IMR-90 (cell line): Measurements from ENCODE around the gene RUNX1. TPM values are rescaled to one million over a fixed set of nuclear protein-coding genes. Genes with fewer than 3 reads are reported as not detected.
A peak's percentile ranks its signal among the peaks of the same experiment; 100 is the strongest.

Experiments
- ATAC-seq: fragments of 200-7000 bp; cut with Tn5 transposase; 2 replicates; pipeline ENCODE4 v1.9.1; 2020; ENCODE audit warnings: low read depth, mild to moderate bottlenecking, moderate library complexity
- BruUV-seq: library from RNA; stranded (reverse); fragments of 400-500 nt; replicated peaks from 2 replicates; lab custom pipeline; 2021; lab: Mats Ljungman, UMichigan
- CTCF ChIA-PET: fragments of 300-600 bp; formaldehyde crosslinking; extraction: SDS; loops from one replicate; lab custom pipeline; 2021; ENCODE audit warnings: antibody characterized with exemption; lab: Yijun Ruan, JAX
- POLR2A ChIA-PET: fragments of 300-600 bp; sonication (Branson Sonifier 250); formaldehyde crosslinking; loops from one replicate; lab custom pipeline; 2022; ENCODE audit warnings: antibody characterized with exemption; ENCODE audit not compliant: unreplicated experiment; lab: Charles Lee
- DNase-seq: peaks from one replicate; pipeline ENCODE4 v3.0.0; 2013
- H2AFZ ChIP-seq: replicated peaks from 2 replicates; pipeline ENCODE3; 2013; ENCODE audit warnings: low read length, mild to moderate bottlenecking; ENCODE audit not compliant: poor library complexity
- H2AK5ac ChIP-seq: 2 replicates; pipeline ENCODE4 v1.6.1; 2013; ENCODE audit warnings: low read depth, low read length, inconsistent platforms
- H2AK9ac ChIP-seq: replicated peaks from 2 replicates; pipeline ENCODE3; 2013; ENCODE audit warnings: mild to moderate bottlenecking, low read depth, low read length, moderate library complexity; ENCODE audit not compliant: poor library complexity
- H2BK120ac ChIP-seq: 2 replicates; pipeline ENCODE4 v1.6.1; 2013; ENCODE audit warnings: low read depth, low read length, inconsistent platforms
- H2BK15ac ChIP-seq: 3 replicates; pipeline ENCODE4 v1.6.1; 2013; ENCODE audit warnings: low read depth, low read length, inconsistent platforms
- H2BK20ac ChIP-seq: 2 replicates; pipeline ENCODE4 v1.6.1; 2013; ENCODE audit warnings: low read depth, mild to moderate bottlenecking, inconsistent platforms, low read length, moderate library complexity
- H2BK5ac ChIP-seq: 2 replicates; pipeline ENCODE4 v1.6.1; 2013; ENCODE audit warnings: mild to moderate bottlenecking, low read depth, low read length, inconsistent platforms; ENCODE audit not compliant: poor library complexity, severe bottlenecking
- H3K14ac ChIP-seq: replicated peaks from 2 replicates; pipeline ENCODE4 v1.6.1; 2013; ENCODE audit warnings: low read depth, low read length, inconsistent platforms
- H3K18ac ChIP-seq: 2 replicates; pipeline ENCODE4 v1.6.1; 2013; ENCODE audit warnings: low read depth, low read length, control low read depth
- H3K23ac ChIP-seq: 2 replicates; pipeline ENCODE4 v1.6.1; 2013; ENCODE audit warnings: low read depth, low read length, inconsistent platforms
- H3K27ac ChIP-seq: 2 replicates; pipeline ENCODE4 v1.5.1; 2013; ENCODE audit warnings: mild to moderate bottlenecking, control low read depth, low read length; ENCODE audit not compliant: insufficient read depth
- H3K27me3 ChIP-seq: 2 replicates; pipeline ENCODE4 v1.6.1; 2013; ENCODE audit warnings: low read length; ENCODE audit not compliant: control insufficient read depth, insufficient read depth
- H3K36me3 ChIP-seq: 2 replicates; pipeline ENCODE4 v1.6.1; 2013; ENCODE audit warnings: low read length, mixed read lengths; ENCODE audit not compliant: control insufficient read depth, insufficient read depth
- H3K4ac ChIP-seq: 2 replicates; pipeline ENCODE4 v1.6.1; 2013; ENCODE audit warnings: low read depth, low read length, inconsistent platforms
- H3K4me1 ChIP-seq: 2 replicates; pipeline ENCODE4 v1.6.1; 2013; ENCODE audit warnings: low read length, mixed read lengths; ENCODE audit not compliant: control insufficient read depth, insufficient read depth
- H3K4me2 ChIP-seq: 2 replicates; pipeline ENCODE4 v1.6.1; 2013; ENCODE audit warnings: low read depth, mild to moderate bottlenecking, control low read depth, low read length, moderate library complexity
- H3K4me3 ChIP-seq: 2 replicates; pipeline ENCODE4 v1.5.1; 2013; ENCODE audit warnings: low read depth, mild to moderate bottlenecking, control low read depth, low read length, moderate library complexity; ENCODE audit not compliant: insufficient read depth
- H3K56ac ChIP-seq: 2 replicates; pipeline ENCODE4 v1.6.1; 2013; ENCODE audit warnings: low read length, inconsistent platforms; ENCODE audit not compliant: insufficient read depth; ENCODE audit errors: extremely low read depth
- H3K79me1 ChIP-seq, 2 experiments: 2 replicates each; pipeline ENCODE4 v1.6.1; 2013; ENCODE audit warnings: low read length in 2 of 2, inconsistent platforms in 1 of 2, low read depth in 1 of 2
- H3K9ac ChIP-seq: 2 replicates; pipeline ENCODE4 v1.6.1; 2013; ENCODE audit warnings: low read depth, low read length, control low read depth
- H3K9me1 ChIP-seq: 2 replicates; pipeline ENCODE4 v1.6.1; 2013; ENCODE audit warnings: low read length, inconsistent platforms; ENCODE audit not compliant: insufficient read depth
- H3K9me3 ChIP-seq: 2 replicates; pipeline ENCODE4 v1.6.1; 2013; ENCODE audit warnings: low read length; ENCODE audit not compliant: control insufficient read depth, insufficient read depth
- H4K20me1 ChIP-seq: 2 replicates; pipeline ENCODE4 v1.6.1; 2013; ENCODE audit warnings: low read length, inconsistent platforms; ENCODE audit not compliant: insufficient read depth
- H4K5ac ChIP-seq: 2 replicates; pipeline ENCODE4 v1.6.1; 2013; ENCODE audit warnings: mild to moderate bottlenecking, low read depth, low read length, control low read depth
- H4K8ac ChIP-seq, 2 experiments: 2 replicates each; pipeline ENCODE4 v1.6.1; 2013; ENCODE audit warnings: low read depth in 2 of 2, low read length in 2 of 2, control low read depth in 1 of 2, inconsistent platforms in 1 of 2
- H4K91ac ChIP-seq: 2 replicates; pipeline ENCODE4 v1.6.1; 2013; ENCODE audit warnings: low read depth, low read length, inconsistent platforms; ENCODE audit not compliant: insufficient read depth
- BHLHE40 ChIP-seq: fragments of 150-350 bp; IDR thresholded peaks from 2 replicates; pipeline ENCODE4 v1.6.1; 2016; ENCODE audit warnings: mild to moderate bottlenecking, low read depth, low read length
- CEBPB ChIP-seq: IDR thresholded peaks from 2 replicates; pipeline ENCODE4 v1.6.1; 2012; ENCODE audit warnings: low read depth, low read length, improper control_type of control experiment
- CTCF ChIP-seq: conservative IDR thresholded peaks from 2 replicates; pipeline ENCODE4 v1.5.1; 2012; ENCODE audit warnings: mild to moderate bottlenecking, low read depth, low read length, improper control_type of control experiment
- FOS ChIP-seq: fragments of 150-350 bp; IDR thresholded peaks from 2 replicates; pipeline ENCODE4 v1.6.1; 2016; ENCODE audit warnings: low read depth, low read length
- MAFK ChIP-seq: IDR thresholded peaks from 2 replicates; pipeline ENCODE4 v1.6.1; 2012; ENCODE audit warnings: low read depth, low read length, improper control_type of control experiment
- MAZ ChIP-seq: IDR thresholded peaks from 2 replicates; pipeline ENCODE4 v1.6.1; 2012; ENCODE audit warnings: low read depth, mild to moderate bottlenecking, low read length, improper control_type of control experiment, moderate library complexity, borderline replicate concordance
- MXI1 ChIP-seq: IDR thresholded peaks from 2 replicates; pipeline ENCODE4 v1.6.1; 2012; ENCODE audit warnings: low read depth, mild to moderate bottlenecking, low read length, moderate library complexity, borderline replicate concordance
- NFE2L2 ChIP-seq: fragments of 150-350 bp; IDR thresholded peaks from 2 replicates; pipeline ENCODE4 v1.6.1; 2016; ENCODE audit warnings: low read depth, mild to moderate bottlenecking, low read length
- POLR2A ChIP-seq: IDR thresholded peaks from 2 replicates; pipeline ENCODE4 v1.6.1; 2012; ENCODE audit warnings: mild to moderate bottlenecking, low read depth, low read length
- RAD21 ChIP-seq: IDR thresholded peaks from 2 replicates; pipeline ENCODE4 v1.6.1; 2012; ENCODE audit warnings: low read length, improper control_type of control experiment
- RCOR1 ChIP-seq: IDR thresholded peaks from 2 replicates; pipeline ENCODE4 v1.6.1; 2012; ENCODE audit warnings: mild to moderate bottlenecking, low read length, improper control_type of control experiment; ENCODE audit not compliant: insufficient replicate concordance
- SMC3 ChIP-seq: fragments of 150-350 bp; IDR thresholded peaks from 2 replicates; pipeline ENCODE4 v1.6.1; 2016; ENCODE audit warnings: low read depth, mild to moderate bottlenecking, antibody characterized with exemption, low read length, moderate library complexity
- WGBS, 2 experiments: methylation state at CpG; one replicate each; pipeline versions ENCODE4 v1.1.5 to v1.1.7; 2013; ENCODE audit warnings: missing lambda C conversion rate in 2 of 2; ENCODE audit not compliant: insufficient read length in 1 of 2; ENCODE audit errors: extremely low coverage in 2 of 2; 5-methylcytosine and 5-hydroxymethylcytosine counted together
- dilution Hi-C: fragments of 300-500 bp; cut with HindIII; formaldehyde crosslinking; loops from one replicate; pipeline ENCODE4 v1.14.3; 2018; ENCODE audit warnings: low sequenced_read_pairs; ENCODE audit not compliant: unreplicated experiment
- in situ Hi-C: fragments of 300-500 bp; cut with MboI; formaldehyde crosslinking; loops from 3 replicates; pipeline ENCODE4 v1.14.3; 2019; ENCODE audit warnings: low sequenced_read_pairs, inconsistent platforms, mixed read lengths
- intact Hi-C: fragments of 100-400 bp; cut with micrococcal nuclease; formaldehyde crosslinking; loops from 2 replicates; pipeline ENCODE4 v1.10.0; 2022
- polyA plus RNA-seq, 3 experiments: library from polyadenylated mRNA; depleted of rRNA; stranded (reverse); fragments of >200 nt; gene quantifications; 2 replicates each; pipeline ENCODE4 v1.2.3, GENCODE V29; 2012; ENCODE audit warnings: low replicate concordance in 1 of 3
- total RNA-seq: library from RNA; depleted of rRNA; stranded (reverse); fragments of >200 nt; gene quantifications from 2 replicates; pipeline ENCODE4 v1.2.3, GENCODE V29; 2012
- TF ChIP-seq, protein P1 (sequence below): fragments of 150-350 bp; IDR thresholded peaks from 2 replicates; pipeline ENCODE4 v1.6.1; 2016; ENCODE audit warnings: low read depth, mild to moderate bottlenecking, low read length, moderate library complexity, borderline replicate concordance
- TF ChIP-seq, protein P2 (sequence below): fragments of 150-350 bp; IDR thresholded peaks from 2 replicates; pipeline ENCODE4 v1.6.1; 2017; ENCODE audit warnings: mild to moderate bottlenecking, antibody characterized with exemption, low read length, low read depth

The RUNX1 gene
- total and polyA plus RNA-seq, 2 of the 4 experiments (the other 2 are of a cell fraction): 34.5 to 56.5 TPM

- peak overlapping the region; percentile 98 for H2BK5ac ChIP-seq
- no peak overlapping the region for H2BK15ac ChIP-seq
- H4K8ac ChIP-seq: no peak overlapping the region; a peak in 1 of 4 replicates
- H3K18ac ChIP-seq: peak overlapping the region; percentile 81
- in situ Hi-C loops (no loop called here), dilution Hi-C loops (no loop called here), intact Hi-C loops (loop anchor here (2.0 to 5.0 kb wide), 2 partner anchors 117 to 196 kb away; no protein-coding TSS in a partner anchor)
- no peaks in the 10 kb centered on the region for H3K79me1 ChIP-seq
- H3K23ac ChIP-seq: no peak overlapping the region; the same call in 1 of the 2 replicates
- no peak overlapping the region for H3K14ac ChIP-seq
- H2BK20ac ChIP-seq: 0 out of 2 replicates have a peak overlapping the region, but pooled peaks have one; percentile 38
- peak overlapping the region; percentile 45; the same call in 1 of the 2 replicates for H3K4ac ChIP-seq
- H4K5ac ChIP-seq: no peak overlapping the region
- no CpG with 5 or more reads among the region's 3 CpGs for WGBS, 2 experiments
- CTCF ChIA-PET: interaction anchor here (0.6 to 1.7 kb wide), 4 partner anchors 10 to 1821 kb away, joined by 3 to 4 read pairs (median 4); no protein-coding TSS in a partner anchor
- H2AK5ac ChIP-seq: no peak overlapping the region
- TF ChIP-seq POLR2A (no peak), FOS (peak; percentile 52; the same call in 1 of the 2 replicates), SMC3 (peak; percentile 9; the same call in 1 of the 2 replicates), NFE2L2 (peak; percentile 76), CEBPB (peak; percentile 72), RAD21 (no peak), BHLHE40 (no peak), MXI1 (no peak), CTCF (peak; percentile 31), RCOR1 (no peak), MAFK (no peak), MAZ (no peak)
- TF ChIP-seq, protein P1, sequence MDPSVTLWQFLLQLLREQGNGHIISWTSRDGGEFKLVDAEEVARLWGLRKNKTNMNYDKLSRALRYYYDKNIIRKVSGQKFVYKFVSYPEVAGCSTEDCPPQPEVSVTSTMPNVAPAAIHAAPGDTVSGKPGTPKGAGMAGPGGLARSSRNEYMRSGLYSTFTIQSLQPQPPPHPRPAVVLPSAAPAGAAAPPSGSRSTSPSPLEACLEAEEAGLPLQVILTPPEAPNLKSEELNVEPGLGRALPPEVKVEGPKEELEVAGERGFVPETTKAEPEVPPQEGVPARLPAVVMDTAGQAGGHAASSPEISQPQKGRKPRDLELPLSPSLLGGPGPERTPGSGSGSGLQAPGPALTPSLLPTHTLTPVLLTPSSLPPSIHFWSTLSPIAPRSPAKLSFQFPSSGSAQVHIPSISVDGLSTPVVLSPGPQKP: no peak
- TF ChIP-seq, protein P2, sequence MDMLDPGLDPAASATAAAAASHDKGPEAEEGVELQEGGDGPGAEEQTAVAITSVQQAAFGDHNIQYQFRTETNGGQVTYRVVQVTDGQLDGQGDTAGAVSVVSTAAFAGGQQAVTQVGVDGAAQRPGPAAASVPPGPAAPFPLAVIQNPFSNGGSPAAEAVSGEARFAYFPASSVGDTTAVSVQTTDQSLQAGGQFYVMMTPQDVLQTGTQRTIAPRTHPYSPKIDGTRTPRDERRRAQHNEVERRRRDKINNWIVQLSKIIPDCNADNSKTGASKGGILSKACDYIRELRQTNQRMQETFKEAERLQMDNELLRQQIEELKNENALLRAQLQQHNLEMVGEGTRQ: no peak
- H3K27ac ChIP-seq: peak overlapping the region; percentile 65; the same call in 1 of the 2 replicates
- H2AK9ac ChIP-seq: no peak overlapping the region
- H3K4me1 ChIP-seq: peaks cover 10% of the 10 kb centered on the region
- POLR2A ChIA-PET: interaction anchor here (0.7 kb wide), 1 partner anchor 120 kb away, joined by 9 read pairs; no protein-coding TSS in a partner anchor
- H3K9me1 ChIP-seq: 0 out of 2 replicates have a peak, but pooled peaks cover 4% of the 10 kb centered on the region
- no peak overlapping the region for H4K91ac ChIP-seq
- no peak overlapping the region; the same call in 1 of the 2 replicates for H3K4me2 ChIP-seq
- H3K56ac ChIP-seq: no peak overlapping the region
- no peaks in the 10 kb centered on the region for H3K36me3 ChIP-seq
- no peak overlapping the region for H3K9ac ChIP-seq
- BruUV-seq: no TSS peak
- DNase-seq (peak; percentile 99), ATAC-seq (peak; percentile 88)
- H4K20me1 ChIP-seq: no peaks in the 10 kb centered on the region
- H3K4me3 ChIP-seq: no peak overlapping the region
- H3K27me3 ChIP-seq: no peaks in the 10 kb centered on the region
- peaks cover 7% of the 10 kb centered on the region for H3K9me3 ChIP-seq
- no peak overlapping the region for H2AFZ ChIP-seq
- H2BK120ac ChIP-seq: peak overlapping the region; percentile 97; the same call in 1 of the 2 replicates
Measured at GRCh38 chr21:35084869-35085268, 35.8 kb upstream of the RUNX1 start.
